Left ventricle myocardium inferior (tissue), 1 donor: ENCODE data around the gene CSRP3. TPM values are rescaled to one million over a fixed set of nuclear protein-coding genes. Genes with fewer than 3 reads are reported as not detected.

Experiments used
- DNase-seq: peaks from one replicate; pipeline ENCODE4 v3.0.0-alpha.2; 2020
- H3K27ac ChIP-seq: fragments of 200-600 bp; replicated peaks from 2 replicates; pipeline ENCODE4 v1.8.0; 2021
- H3K27me3 ChIP-seq: fragments of 200-600 bp; 2 replicates; pipeline ENCODE4 v1.8.0; 2021; ENCODE audit warnings: low read depth
- H3K36me3 ChIP-seq: fragments of 200-600 bp; 2 replicates; pipeline ENCODE4 v1.8.0; 2021
- H3K4me1 ChIP-seq: fragments of 200-600 bp; 2 replicates; pipeline ENCODE4 v1.8.0; 2021
- H3K4me3 ChIP-seq: fragments of 200-600 bp; 2 replicates; pipeline ENCODE4 v1.8.0; 2021; ENCODE audit warnings: mild to moderate bottlenecking, moderate library complexity
- H3K9me3 ChIP-seq: fragments of 200-600 bp; replicated peaks from 2 replicates; pipeline ENCODE4 v1.8.0; 2021
- intact Hi-C: fragments of 100-400 bp; cut with micrococcal nuclease; formaldehyde crosslinking; loops from one replicate; pipeline ENCODE4 v1.11.0; 2022
- total RNA-seq: library from RNA; stranded (reverse); fragmentation: NEBNext Ultra II Directional; extraction: Animal tissue kit (Norgen Biotek cat#: 25700); gene quantifications from one replicate; pipeline ENCODE4 v1.2.1, GENCODE V29; 2021
- TF ChIP-seq, protein P1 (sequence below): fragments of 200-600 bp; IDR thresholded peaks from 2 replicates; pipeline ENCODE4 v1.8.0; 2021; ENCODE audit warnings: antibody characterized with exemption, mild to moderate bottlenecking, borderline replicate concordance
- donor health status: DM: no; HTN: yes; CAD: no; lungs with severe emphysema.

The CSRP3 gene
- total RNA-seq, 1 donor from 2014 or later = 2,290 TPM

DNA sequence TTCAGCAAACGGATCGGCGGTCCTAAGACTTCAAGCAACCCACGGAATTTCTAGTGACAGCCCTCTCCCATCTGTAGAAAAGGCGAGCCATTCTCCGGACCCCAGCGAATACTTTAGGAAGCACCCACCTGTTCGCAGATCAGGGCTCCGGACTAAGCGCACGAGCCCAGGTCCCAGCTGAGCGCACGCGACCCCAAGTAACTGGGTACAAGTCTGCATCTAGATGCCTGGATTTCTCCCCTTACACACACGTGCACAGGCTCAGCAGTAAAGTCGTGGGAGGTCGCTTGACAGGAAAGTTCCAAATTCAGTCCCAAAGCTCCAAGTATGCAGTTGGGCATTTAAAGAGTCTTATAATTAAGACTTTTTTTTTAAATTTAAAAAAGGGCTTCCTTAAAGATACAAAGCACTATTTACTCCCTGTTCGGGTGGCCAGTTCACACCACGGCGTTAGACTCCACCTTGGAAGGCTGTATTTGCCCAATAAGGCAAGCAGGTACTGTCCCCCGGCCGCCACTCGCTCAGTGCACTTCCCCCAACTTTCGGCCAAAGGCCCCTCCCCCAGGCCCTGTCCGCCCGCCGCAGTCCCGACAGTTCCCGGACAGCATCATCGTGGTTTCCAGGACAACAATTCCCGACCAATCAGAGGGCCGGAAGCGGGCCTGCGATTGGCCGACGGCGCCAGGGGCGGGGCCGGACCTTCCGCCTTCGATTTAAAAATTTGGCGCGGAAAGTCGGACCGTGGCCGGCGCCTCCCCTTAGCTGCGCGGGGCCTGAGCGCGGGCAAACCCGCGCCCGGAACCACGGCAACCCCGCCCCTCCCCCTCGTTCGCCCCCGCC lies 38.9 kb upstream of the CSRP3 start, which contains the start of gene E2F8:
Gene E2F8 (minus strand): TSS at position 526 of the 840 bp plus-strand sequence. CDS start 824 bp downstream, outside the sequence.
- peak within 1 kb of the TSS; percentile 87 for H3K4me3 ChIP-seq
- TF ChIP-seq, protein P1, sequence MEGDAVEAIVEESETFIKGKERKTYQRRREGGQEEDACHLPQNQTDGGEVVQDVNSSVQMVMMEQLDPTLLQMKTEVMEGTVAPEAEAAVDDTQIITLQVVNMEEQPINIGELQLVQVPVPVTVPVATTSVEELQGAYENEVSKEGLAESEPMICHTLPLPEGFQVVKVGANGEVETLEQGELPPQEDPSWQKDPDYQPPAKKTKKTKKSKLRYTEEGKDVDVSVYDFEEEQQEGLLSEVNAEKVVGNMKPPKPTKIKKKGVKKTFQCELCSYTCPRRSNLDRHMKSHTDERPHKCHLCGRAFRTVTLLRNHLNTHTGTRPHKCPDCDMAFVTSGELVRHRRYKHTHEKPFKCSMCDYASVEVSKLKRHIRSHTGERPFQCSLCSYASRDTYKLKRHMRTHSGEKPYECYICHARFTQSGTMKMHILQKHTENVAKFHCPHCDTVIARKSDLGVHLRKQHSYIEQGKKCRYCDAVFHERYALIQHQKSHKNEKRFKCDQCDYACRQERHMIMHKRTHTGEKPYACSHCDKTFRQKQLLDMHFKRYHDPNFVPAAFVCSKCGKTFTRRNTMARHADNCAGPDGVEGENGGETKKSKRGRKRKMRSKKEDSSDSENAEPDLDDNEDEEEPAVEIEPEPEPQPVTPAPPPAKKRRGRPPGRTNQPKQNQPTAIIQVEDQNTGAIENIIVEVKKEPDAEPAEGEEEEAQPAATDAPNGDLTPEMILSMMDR = no peak
- no peaks in the 10 kb centered on the region for H3K36me3 ChIP-seq
- H3K9me3 ChIP-seq = no peaks in the 10 kb centered on the region
- H3K27ac ChIP-seq = peak within 1 kb of the TSS; percentile 53
- peaks cover 45% of the 10 kb centered on the region for H3K27me3 ChIP-seq
- intact Hi-C loops = no loop called here
- peak; percentile 91 for DNase-seq
- peaks cover 45% of the 10 kb centered on the region for H3K4me1 ChIP-seq

DNA sequence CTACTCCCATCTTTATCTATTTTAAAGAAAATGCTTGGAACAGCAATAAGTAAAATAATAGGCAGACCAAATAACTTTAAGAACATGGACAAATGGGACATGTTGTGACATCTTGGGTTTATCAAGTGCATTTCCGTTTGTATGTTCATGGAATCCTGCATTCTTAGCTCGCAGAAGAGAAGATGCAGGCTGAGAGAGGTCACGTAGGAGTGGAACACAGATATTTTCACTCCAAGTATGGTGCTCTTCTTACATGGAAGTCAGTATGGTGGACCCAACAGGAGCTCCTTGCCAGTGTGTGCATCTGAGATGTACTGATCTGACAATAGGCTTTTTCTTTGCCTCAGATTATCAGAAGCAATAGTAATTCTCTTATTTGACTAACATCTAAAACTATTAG lies 37.3 kb upstream of the CSRP3 start:
- no peaks in the 10 kb centered on the region for H3K9me3 ChIP-seq
- peaks cover 54% of the 10 kb centered on the region for H3K4me1 ChIP-seq
- intact Hi-C loops = no loop called here
- no peak overlapping the region for H3K27ac ChIP-seq
- peaks cover 30% of the 10 kb centered on the region for H3K27me3 ChIP-seq
- H3K36me3 ChIP-seq = no peaks in the 10 kb centered on the region
- H3K4me3 ChIP-seq = peak overlapping the region; percentile 87
- no peak for DNase-seq
- TF ChIP-seq, protein P1 = no peak

DNA sequence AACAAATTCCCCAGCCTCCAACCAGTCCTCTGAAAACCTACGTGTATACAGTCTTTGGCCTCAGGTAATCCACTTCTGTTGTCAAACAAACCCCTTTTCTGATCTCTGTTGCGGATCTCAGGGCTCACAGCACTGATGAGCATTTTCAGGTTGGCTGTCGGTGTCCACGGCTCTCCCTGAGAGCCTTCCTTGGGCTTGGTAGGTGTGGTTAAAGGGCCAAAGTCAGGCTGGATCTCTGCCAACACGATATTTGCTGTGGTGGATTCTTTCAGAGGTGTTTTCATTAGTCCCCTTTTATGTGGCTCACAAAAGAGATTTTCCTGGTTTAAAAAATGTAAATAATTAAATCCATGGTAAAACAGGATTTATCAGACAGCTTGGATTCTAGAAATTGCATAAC lies 36.0 kb upstream of the CSRP3 start:
- Histone ChIP-seq H3K4me3 (peak overlapping the region; percentile 11), H3K4me1 (peaks cover 61% of the 10 kb centered on the region), H3K27me3 (peaks cover 18% of the 10 kb centered on the region), H3K36me3 (no peaks in the 10 kb centered on the region), H3K9me3 (no peaks in the 10 kb centered on the region), H3K27ac (no peak overlapping the region)
- TF ChIP-seq, protein P1 = no peak
- intact Hi-C loops = no loop called here
- no peak for DNase-seq

DNA sequence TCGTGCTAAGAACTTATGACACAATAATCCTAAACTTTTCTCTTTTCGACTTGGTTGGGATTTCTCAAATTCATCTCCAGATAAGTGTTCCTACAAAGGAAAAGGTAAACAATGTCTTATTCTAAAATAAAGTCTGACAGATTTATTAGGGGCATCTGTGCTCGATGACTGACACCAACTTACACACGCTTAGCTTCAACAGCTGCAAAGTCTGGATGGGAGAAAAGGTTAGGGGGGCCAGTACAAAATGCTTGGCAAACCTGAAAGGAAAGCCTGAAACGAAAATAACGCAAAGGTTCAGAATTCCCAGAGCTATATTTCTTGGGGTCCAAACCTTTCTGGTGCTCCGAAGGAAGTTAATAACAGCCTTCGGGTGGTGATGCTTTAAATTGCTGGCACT lies 35.6 kb upstream of the CSRP3 start:
- Histone ChIP-seq H3K27me3 (peaks cover 14% of the 10 kb centered on the region), H3K36me3 (no peaks in the 10 kb centered on the region), H3K27ac (no peak overlapping the region), H3K9me3 (no peaks in the 10 kb centered on the region), H3K4me1 (peaks cover 62% of the 10 kb centered on the region), H3K4me3 (peak overlapping the region; percentile 11)
- DNase-seq = no peak
- intact Hi-C loops = no loop called here
- TF ChIP-seq, protein P1 = no peak

DNA sequence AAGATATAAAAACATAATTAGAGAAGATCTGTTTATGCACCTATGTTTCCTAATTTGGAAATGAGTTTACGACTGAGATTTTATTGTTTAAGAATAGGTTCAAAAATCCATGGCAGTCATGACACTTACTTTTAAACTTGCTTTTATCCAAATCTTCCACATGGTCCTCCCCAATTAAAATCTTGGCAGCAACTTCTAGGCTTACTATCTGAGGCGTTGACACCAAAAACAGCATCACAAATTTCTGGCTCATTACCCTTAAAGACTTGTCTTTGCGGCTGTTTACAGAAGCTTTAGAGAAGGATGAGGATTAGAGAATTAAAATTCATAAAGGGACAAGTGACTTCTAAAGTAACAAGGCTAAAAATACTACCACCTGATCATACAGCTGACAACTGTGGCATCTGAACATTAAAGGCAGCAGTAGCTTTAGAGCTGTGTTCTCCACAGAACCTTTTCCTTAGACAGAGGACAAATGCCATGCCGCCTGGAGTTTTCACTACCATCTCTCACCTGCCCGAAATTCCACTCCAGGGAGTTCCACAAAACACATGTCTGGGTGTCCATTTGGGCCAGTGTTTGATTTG lies 32.5 kb upstream of the CSRP3 start:
- Histone ChIP-seq H3K27ac (no peak overlapping the region), H3K36me3 (no peaks in the 10 kb centered on the region), H3K4me1 (peaks cover 38% of the 10 kb centered on the region), H3K4me3 (no peak overlapping the region), H3K27me3 (no peaks in the 10 kb centered on the region), H3K9me3 (no peaks in the 10 kb centered on the region)
- intact Hi-C loops = no loop called here
- TF ChIP-seq, protein P1 = no peak
- no peak for DNase-seq
